Psoas muscle (tissue), 8 donors: ENCODE data around the gene BCL6. TPM values are rescaled to one million over a fixed set of nuclear protein-coding genes. Genes with fewer than 3 reads are reported as not detected.

Experiments
- ATAC-seq, 4 donors: fragments of 200-7000 bp; cut with Tn5 transposase; one replicate each; pipeline ENCODE4 v1.9.1; 2020; ENCODE audit warnings: moderate library complexity in 3 of 4, mild to moderate bottlenecking in 2 of 4
- DNase-seq, 2 donors: peaks; one replicate each; pipeline ENCODE4 v3.0.0-alpha.2; 2020
- H3K27ac ChIP-seq: fragments of 200-600 bp; one replicate; pipeline ENCODE4 v1.8.0; 2022
- H3K27me3 ChIP-seq, 3 donors: fragments of 200-600 bp in 1 of 3; one replicate each; pipeline versions ENCODE4 v1.6.1 to v1.8.0; 2013 to 2022; ENCODE audit warnings: low read length in 2 of 3, mild to moderate bottlenecking in 2 of 3, moderate library complexity in 1 of 3; ENCODE audit not compliant: insufficient read depth in 3 of 3
- H3K36me3 ChIP-seq, 2 donors: fragments of 200-600 bp in 1 of 2; one replicate each; pipeline versions ENCODE4 v1.6.1 to v1.8.0; 2013 to 2022; ENCODE audit warnings: low read depth in 1 of 2, mild to moderate bottlenecking in 1 of 2, moderate library complexity in 1 of 2; ENCODE audit not compliant: insufficient read depth in 1 of 2
- H3K4me1 ChIP-seq: fragments of 200-600 bp; one replicate; pipeline ENCODE4 v1.8.0; 2022
- H3K4me3 ChIP-seq: fragments of 200-600 bp; one replicate; pipeline ENCODE4 v1.8.0; 2022; ENCODE audit warnings: mild to moderate bottlenecking
- H3K9me3 ChIP-seq: fragments of 200-600 bp; one replicate; pipeline ENCODE4 v1.8.0; 2022
- WGBS, 3 donors: extraction: QIAGEN DNeasy Blood & Tissue Kit; methylation state at CpG; one replicate each; pipeline versions ENCODE4 v1.1.6 to v1.1.7; 2013; 5-methylcytosine and 5-hydroxymethylcytosine counted together
- intact Hi-C, 2 donors: fragments of 100-400 bp; cut with DNase I; formaldehyde crosslinking; loops; one replicate each; pipeline versions ENCODE4 v1.11.0 to v1.14.2; 2022
- polyA plus RNA-seq, 3 donors: library from polyadenylated mRNA; stranded (reverse); fragments of 200-250 nt; gene quantifications; one replicate each; pipeline ENCODE4 v1.2.3, GENCODE V29; 2013
- total RNA-seq, 4 donors: library from RNA; stranded (reverse); fragmentation: NEBNext Ultra II Directional in 2 of 4; extraction: Animal tissue kit (Norgen Biotek cat#: 25700) in 2 of 4; gene quantifications; one replicate each; pipeline versions ENCODE4 v1.2.1 to v1.2.4, GENCODE V29; 2021 to 2023
- TF ChIP-seq, protein P1 (sequence below): fragments of 200-600 bp; IDR thresholded peaks from one replicate; pipeline ENCODE4 v1.8.0; 2022; ENCODE audit warnings: antibody characterized with exemption
- donor health status: healthy with polysubstance abuse.
- donor health status: DM: no; HTN: no; CAD: no; lungs with moderate emphysema.
- donor health status: Bipolar disorder and iron deficiency.
- donor health status: healthy.
- donor health status: DM: yes; HTN: yes; CAD: no.
- donor health status: DM: no; HTN: no; CAD: no.
- donor health status: DM: no; HTN: no; CAD: no.
- donor health status: DM: yes; HTN: yes; CAD: no.

The BCL6 gene
- total and polyA plus RNA-seq, 7 donors, result 43.2 to 524 (median 265) TPM

DNA sequence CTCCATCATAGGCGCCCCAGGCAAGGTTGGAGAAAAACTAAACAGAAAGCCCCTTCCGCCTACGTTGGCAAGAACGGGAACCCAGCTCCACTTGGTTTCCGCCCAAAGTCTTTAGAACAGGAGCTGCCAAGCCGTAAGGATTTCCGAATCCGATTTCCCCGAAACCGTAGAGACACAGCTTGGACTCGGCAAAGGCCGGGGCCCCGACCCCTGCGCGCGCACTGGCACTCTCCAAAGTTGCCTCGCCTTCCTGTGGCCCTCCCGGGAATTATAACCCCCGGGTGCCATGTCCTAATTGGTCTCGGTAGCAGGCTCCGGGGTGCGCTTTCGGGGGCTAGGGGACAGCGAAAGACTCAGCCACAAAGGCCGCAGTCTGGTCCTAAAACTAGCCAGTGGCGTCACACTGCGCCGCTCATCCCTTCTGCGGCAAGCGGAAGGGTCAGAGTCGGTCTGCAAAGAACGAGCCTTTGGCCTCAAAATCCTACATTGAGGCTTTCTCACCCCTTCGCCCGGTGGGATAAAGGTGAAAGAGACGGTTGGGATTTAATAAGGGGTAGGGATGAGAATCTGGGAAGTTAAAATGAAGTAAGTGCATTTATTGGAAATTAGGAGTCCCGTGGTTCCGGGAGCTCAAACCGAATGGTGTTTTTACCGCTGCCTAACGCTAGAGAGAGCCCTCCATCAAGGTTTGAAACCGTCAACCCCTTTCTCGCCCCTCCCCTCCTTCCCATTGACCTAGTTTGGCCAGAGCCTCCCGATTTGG lies 6.8 kb downstream of the BCL6 start:
- ATAC-seq (peak; percentile 50 to 56 (median 54)), DNase-seq (peak; percentile 85 to 91)
- Histone ChIP-seq H3K9me3 (no peaks in the 10 kb centered on the region), H3K4me1 (peaks cover 28% of the 10 kb centered on the region), H3K4me3 (peak overlapping the region; percentile 93), H3K36me3 (peaks cover 0 to 19% of the 10 kb centered on the region in 2 donors), H3K27me3 (no peaks in the 10 kb centered on the region), H3K27ac (peak overlapping the region; percentile 100)
- TF ChIP-seq, protein P1, sequence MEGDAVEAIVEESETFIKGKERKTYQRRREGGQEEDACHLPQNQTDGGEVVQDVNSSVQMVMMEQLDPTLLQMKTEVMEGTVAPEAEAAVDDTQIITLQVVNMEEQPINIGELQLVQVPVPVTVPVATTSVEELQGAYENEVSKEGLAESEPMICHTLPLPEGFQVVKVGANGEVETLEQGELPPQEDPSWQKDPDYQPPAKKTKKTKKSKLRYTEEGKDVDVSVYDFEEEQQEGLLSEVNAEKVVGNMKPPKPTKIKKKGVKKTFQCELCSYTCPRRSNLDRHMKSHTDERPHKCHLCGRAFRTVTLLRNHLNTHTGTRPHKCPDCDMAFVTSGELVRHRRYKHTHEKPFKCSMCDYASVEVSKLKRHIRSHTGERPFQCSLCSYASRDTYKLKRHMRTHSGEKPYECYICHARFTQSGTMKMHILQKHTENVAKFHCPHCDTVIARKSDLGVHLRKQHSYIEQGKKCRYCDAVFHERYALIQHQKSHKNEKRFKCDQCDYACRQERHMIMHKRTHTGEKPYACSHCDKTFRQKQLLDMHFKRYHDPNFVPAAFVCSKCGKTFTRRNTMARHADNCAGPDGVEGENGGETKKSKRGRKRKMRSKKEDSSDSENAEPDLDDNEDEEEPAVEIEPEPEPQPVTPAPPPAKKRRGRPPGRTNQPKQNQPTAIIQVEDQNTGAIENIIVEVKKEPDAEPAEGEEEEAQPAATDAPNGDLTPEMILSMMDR, result peak; percentile 64
- 0% methylated on average over 43 of the region's 43 CpGs for whole genome bisulfite sequencing, 3 donors
- intact Hi-C loops, result loop anchor here (2.0 to 10.0 kb wide), 3 partner anchors 526 to 1406 kb away; no protein-coding TSS in a partner anchor

DNA sequence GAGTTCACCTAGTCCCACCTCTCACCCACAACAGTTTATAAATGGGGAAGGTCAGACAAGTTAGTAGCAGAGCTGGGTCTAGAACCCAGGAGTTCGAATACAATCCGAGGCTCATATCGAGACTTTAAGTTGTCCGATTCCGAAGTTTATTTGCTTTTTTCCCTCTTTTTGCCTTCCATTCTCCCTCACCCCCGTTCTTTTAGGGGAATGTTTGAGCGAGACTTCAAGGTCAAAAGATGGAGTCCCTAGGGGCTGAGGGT lies 7.3 kb downstream of the BCL6 start:
- ATAC-seq, result no peak
- Histone ChIP-seq H3K4me1 (peaks cover 34% of the 10 kb centered on the region), H3K4me3 (peak overlapping the region; percentile 93), H3K27ac (peak overlapping the region; percentile 100), H3K36me3 (peaks cover 0 to 24% of the 10 kb centered on the region in 2 donors), H3K9me3 (no peaks in the 10 kb centered on the region), H3K27me3 (no peaks in the 10 kb centered on the region)
- TF ChIP-seq, protein P1, result no peak
- intact Hi-C loops, result loop anchor here (2.0 to 10.0 kb wide), 3 partner anchors 527 to 1407 kb away; no protein-coding TSS in a partner anchor
- WGBS, 3 donors, result 0 to 1% (median 0%) methylated on average over 7 of the region's 7 CpGs
- DNase-seq, result no peak

DNA sequence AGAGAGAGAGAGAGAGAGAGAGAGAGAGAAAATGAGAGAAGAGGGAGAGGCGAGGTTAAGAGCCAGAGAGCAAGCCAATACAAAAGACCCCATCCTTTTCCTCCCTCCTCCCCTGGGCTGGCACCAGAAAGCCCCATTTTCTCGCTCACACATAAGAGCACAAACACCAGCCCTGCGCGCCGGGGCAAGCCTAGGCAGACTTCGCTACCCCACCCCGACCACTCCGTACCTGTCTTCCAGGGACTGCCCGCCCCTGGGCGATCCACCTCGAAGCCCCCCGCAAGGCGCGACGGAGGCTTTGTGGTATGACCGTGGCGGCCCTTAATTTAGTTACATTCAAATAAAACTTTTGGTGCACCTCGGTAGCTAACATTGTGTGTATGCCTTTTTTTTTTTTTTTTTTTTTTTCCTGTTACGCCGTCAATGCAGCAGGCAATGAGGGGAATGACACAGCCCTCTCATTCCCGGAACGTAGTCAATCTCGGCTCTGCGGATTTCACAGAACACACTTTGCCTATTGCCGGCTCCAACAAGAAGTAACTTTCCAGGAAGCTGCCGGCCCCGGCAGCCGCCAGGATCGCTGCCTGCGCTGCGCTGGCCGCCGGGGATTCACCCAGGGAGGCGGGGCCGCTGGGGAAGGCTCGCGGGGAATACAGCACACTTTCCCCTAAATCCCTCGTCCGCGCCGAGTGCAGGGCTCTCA lies 7.7 kb downstream of the BCL6 start:
- DNase-seq, result peak; percentile 84 to 89
- Histone ChIP-seq H3K27me3 (no peaks in the 10 kb centered on the region), H3K9me3 (no peaks in the 10 kb centered on the region), H3K4me3 (peak overlapping the region; percentile 93), H3K27ac (peak overlapping the region; percentile 100), H3K4me1 (peaks cover 38% of the 10 kb centered on the region), H3K36me3 (peaks cover 0 to 29% of the 10 kb centered on the region in 2 donors)
- intact Hi-C loops, result loop anchor here (2.0 to 10.0 kb wide), 3 partner anchors 527 to 1407 kb away; no protein-coding TSS in a partner anchor
- peak in 3 of 4 donors; percentile 13 to 26 (median 18) for ATAC-seq
- WGBS, 3 donors, result 1 to 2% (median 1%) methylated on average over 41 of the region's 41 CpGs
- TF ChIP-seq, protein P1, result no peak

DNA sequence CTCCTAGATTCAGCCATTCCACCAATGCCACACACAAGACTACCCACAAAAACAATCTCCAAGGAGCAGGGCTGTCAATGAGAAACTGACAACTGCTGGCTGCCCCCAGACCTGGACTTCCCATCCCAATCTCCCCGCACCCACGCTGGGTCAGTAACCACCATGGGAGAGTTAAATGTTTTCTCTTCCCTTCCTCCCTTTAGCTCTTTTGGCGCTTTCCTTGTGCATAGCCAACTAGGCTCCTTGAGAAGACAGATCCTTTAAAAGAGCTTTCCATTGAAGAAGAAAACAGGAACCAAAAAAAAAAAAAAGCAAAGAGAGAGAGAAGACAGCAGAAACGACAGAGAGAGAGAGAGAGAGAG lies 8.3 kb downstream of the BCL6 start:
- TF ChIP-seq, protein P1, result no peak
- no peaks in the 10 kb centered on the region for H3K27me3 ChIP-seq
- H3K9me3 ChIP-seq, result no peaks in the 10 kb centered on the region
- ATAC-seq, result no peak
- intact Hi-C loops, result loop anchor here in 1 of 2 donors (10.0 kb wide), 1 partner anchor 1408 kb away; no protein-coding TSS in a partner anchor
- peaks cover 44% of the 10 kb centered on the region for H3K4me1 ChIP-seq
- peak overlapping the region; percentile 93 for H3K4me3 ChIP-seq
- peak overlapping the region; percentile 100 for H3K27ac ChIP-seq
- peak; percentile 22 to 58 for DNase-seq
- WGBS, 3 donors, result 13 to 31% (median 19%) methylated on average over 4 of the region's 4 CpGs
- H3K36me3 ChIP-seq, result peaks cover 0 to 34% of the 10 kb centered on the region in 2 donors
